AG10803 (cell line): ENCODE results near the gene RNASEH2A.

ENCODE experiments used
- DNase-seq: peaks from one replicate; pipeline ENCODE4 v3.0.0; 2010; ENCODE audit warnings: low read depth
- H3K4me3 ChIP-seq: 2 replicates; pipeline ENCODE4 v1.5.1; 2011; ENCODE audit warnings: mild to moderate bottlenecking, low read length, control low read depth
- CTCF ChIP-seq: conservative IDR thresholded peaks from 2 replicates; pipeline ENCODE4 v1.5.1; 2011; ENCODE audit warnings: mild to moderate bottlenecking, low read length, control low read depth, inconsistent platforms

The RNASEH2A gene

GRCh38 chr19:12821761-12822160, 15.4 kb downstream of the RNASEH2A start:
- DNase-seq: no peak
- TF ChIP-seq CTCF: no peak
- H3K4me3 ChIP-seq: no peak overlapping the region

- no peak overlapping the region for H3K4me3 ChIP-seq
- peak; percentile 17; the same call in 1 of the 2 replicates for TF ChIP-seq CTCF
- DNase-seq: peak; percentile 32
Observed at GRCh38 chr19:12825254-12826131, 19.1 kb downstream of the RNASEH2A start.

- TF ChIP-seq CTCF: no peak
- DNase-seq: no peak
- no peak overlapping the region for H3K4me3 ChIP-seq
Observed at GRCh38 chr19:12828494-12828893, 22.1 kb downstream of the RNASEH2A start.

GRCh38 chr19:12833418-12833737, 27.0 kb downstream of the RNASEH2A start:
- TF ChIP-seq CTCF: no peak
- no peak for DNase-seq
- no peak overlapping the region for H3K4me3 ChIP-seq

GRCh38 chr19:12833738-12834565, 27.6 kb downstream of the RNASEH2A start:
- DNase-seq: no peak

GRCh38 chr19:12834566-12834943, 28.2 kb downstream of the RNASEH2A start, which contains the start of gene RTBDN:
RTBDN (minus strand) TSS chr19:12834579; CDS start chr19:12829979, 4,600 bp downstream.
- peak within 1 kb of the TSS; percentile 37 for H3K4me3 ChIP-seq
- DNase-seq: no peak
- no peak for TF ChIP-seq CTCF

More at GRCh38 chr19:12833738-12834565, 27.6 kb downstream of the RNASEH2A start:
- no peak for TF ChIP-seq CTCF
- H3K4me3 ChIP-seq: peak overlapping the region; percentile 37
